HT1080 (cell line): ENCODE measurements around the gene SLC25A21. TPM values are rescaled to one million over a fixed set of nuclear protein-coding genes. Genes with fewer than 3 reads are reported as not detected.
"Not testable (repeated sequence)": the region's sequence is repeated elsewhere in the genome, so short reads cannot be mapped to it uniquely, and the experiment has no call there.

Source experiments
- DNase-seq: peaks from one replicate; pipeline ENCODE4 v3.0.0-alpha.2; 2015; ENCODE audit warnings: low read depth
- total RNA-seq: library from RNA; depleted of rRNA; stranded (reverse); fragments of >200 nt; shearing (Covaris generic); gene quantifications from 2 replicates; pipeline ENCODE4 v1.2.3, GENCODE V29; 2014

Gene SLC25A21
- total RNA-seq, 1 experiment from 2014 or later = 0.37 TPM

DNA sequence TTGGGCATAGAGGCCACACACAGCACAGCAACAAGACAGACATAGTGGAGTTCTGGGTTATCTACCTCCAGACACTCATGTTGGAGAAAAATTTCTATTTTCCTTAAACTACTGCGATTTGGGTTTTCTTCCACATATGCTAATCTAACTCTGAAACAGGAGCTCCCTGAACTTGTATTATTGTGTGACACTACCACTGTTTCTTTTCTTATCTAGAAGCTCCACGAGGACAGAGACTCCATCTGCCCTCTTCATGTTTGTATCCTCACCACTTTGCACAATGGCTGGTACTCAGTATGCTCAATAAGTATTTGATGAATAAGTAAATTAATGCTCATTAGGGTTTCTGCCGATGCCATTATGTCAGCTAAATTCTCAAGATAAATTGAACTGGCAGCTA lies 292.1 kb downstream of the SLC25A21 start:
- DNase-seq = no peak

DNA sequence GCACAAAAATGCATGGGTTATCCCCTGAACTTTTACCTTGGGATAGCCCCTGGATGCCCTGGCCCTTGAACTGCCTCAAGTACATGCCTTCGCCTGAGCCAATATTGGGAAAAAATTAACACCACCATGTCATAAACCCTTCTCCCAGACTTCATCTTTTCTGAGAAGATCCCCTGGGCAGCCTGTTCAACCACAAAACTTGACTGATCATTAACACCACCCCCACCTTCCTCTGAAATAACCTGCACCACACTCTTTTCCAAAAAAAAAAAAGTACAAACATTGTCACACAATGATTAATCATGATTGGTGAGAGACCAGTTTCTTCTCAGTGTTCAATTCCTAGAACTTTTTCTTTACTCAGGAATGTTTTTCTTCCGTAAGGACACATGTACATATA lies 292.8 kb downstream of the SLC25A21 start:
- DNase-seq = no peak

DNA sequence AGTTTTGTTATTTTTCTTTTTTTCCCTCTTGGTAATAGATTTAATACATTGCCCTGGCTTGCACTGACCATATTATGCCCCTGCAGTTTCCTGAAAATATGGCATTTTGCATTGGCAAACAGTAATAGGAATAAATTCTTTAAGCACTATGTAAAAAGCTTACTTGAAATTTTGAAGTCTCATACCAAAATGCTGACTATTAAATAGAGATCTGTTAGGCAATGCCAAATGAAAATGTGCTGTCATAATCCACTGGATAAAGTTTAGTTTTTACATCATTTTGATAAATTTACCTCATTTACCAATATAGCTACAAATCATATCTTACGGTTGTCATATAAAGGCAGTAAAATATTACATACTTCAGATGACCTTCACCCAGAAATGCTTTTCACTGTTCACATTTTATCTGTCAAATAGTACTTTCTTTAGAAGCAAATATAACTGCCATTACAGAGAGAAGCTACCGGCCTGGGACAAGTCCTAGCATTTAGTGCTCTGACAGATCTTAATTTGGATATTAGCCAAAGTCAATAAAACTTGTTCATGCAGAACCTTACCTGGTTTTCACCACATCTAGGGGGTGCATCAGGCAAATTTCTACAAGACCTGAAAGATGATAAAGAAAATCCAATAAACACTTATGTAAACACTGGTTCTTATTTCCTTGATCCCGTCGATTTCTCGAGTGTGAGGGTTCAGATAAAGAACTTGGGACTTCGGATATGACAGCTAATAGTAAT lies 297.8 kb downstream of the SLC25A21 start:
- no peak for DNase-seq

DNA sequence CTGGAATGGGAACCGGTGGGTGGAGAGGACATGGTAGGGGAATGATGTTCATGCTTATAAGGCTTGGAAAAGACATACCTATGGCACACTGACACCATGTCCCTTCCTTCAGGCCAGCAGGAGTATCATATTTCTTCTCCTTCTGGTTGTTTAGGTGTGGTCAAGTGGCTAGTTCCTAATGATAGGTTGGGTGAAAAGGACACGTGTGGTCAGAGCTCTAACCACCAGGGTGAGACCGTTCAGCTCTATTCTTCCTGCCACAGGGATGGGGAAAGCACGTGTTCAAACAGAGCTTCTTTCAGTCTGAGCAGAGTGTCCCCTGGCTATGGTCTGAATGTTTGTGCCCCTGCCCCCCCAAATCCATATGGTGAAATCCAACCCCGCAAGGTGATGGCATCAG lies 301.6 kb downstream of the SLC25A21 start:
- DNase-seq = peak; percentile 2

DNA sequence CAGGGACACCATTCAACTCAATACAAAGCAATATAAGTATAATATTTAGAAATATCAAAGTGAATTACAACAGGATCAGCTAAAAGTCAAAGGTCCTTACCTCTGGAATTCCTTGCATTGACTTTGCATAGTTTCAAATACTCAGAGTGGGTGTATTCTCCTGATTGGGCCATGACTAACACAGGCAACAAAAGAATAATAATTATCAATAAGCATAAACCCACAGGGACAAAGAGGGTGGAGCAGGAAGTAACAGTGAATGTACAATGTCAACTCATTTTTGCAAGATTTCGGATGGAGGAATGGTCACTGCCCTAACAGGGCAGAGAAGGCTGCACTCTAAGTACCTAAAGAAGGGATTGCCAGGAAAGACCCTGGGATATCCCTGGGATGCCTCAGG lies 303.3 kb downstream of the SLC25A21 start:
- no peak for DNase-seq

DNA sequence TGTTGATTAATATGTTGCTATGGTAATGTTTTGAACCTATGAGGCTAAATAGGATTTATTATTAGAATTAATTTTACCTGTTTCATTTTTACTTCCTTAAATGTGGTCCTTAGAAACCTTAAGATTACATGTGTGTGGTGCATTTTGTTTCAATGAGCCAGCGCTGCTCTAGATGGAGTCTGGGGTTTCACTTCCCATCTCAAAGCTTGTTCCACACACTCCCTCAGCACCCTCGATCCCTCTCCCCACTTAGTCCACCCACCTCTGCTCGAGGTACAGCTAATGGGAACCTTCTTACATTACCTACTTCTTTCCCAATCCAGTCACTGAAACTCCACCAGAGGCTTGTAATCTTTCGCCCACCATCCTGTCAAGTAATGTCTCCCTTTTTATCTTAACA lies 305.5 kb downstream of the SLC25A21 start:
- DNase-seq = no peak

DNA sequence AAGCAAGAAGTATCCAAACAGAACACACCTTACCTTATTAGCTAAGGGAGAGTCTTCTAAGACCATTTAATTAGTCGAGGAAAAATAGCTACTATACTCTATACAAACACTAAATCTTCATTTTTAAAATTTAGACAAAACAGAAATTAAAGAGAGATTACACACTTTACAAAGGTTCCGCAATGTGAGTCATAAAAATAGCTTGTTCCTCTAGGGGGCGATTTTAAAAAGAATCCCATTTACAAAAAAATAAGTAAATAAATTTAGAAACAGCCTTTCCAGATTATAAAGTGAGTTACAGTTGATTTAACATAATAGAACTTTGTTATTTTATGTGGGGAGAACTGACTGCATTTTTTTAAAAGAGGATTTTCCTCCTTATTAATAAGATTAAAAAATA lies 309.1 kb downstream of the SLC25A21 start:
- DNase-seq = no peak

DNA sequence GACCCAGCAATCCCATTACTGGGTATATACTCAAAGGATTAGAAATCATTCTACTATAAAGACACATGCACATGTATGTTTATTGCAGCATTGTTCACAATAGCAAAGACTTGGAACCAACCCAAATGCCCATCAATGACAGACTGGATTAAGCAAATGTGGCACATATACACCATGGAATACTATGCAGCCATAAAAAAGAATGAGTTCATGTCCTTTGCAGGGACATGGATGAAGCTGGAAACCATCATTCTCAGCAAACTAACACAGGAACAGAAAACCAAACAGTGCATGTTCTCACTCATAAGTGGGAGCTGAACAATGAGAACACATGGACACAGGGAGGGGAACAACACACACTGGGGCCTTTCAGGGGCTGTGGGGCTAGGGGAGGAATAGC lies 310.2 kb downstream of the SLC25A21 start:
- DNase-seq = not testable (repeated sequence)

DNA sequence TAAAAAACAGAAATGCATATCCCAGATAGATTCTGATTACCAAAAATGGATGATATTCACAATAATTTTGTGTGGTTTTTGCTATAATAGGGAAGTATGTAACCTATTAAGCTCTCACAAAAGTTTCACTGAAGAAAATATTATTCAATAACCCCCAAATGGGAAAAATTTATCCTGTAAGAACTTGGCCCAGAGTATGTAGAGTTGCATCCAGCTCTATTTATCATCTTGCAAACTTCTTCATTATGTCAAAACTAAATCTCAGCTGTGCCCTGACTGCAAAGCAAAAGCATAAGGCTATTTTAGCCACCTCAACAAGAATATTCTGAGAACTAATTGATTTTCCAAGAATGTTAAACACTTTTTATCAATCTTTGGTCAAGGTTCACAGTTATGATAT lies 311.6 kb downstream of the SLC25A21 start:
- no peak for DNase-seq

DNA sequence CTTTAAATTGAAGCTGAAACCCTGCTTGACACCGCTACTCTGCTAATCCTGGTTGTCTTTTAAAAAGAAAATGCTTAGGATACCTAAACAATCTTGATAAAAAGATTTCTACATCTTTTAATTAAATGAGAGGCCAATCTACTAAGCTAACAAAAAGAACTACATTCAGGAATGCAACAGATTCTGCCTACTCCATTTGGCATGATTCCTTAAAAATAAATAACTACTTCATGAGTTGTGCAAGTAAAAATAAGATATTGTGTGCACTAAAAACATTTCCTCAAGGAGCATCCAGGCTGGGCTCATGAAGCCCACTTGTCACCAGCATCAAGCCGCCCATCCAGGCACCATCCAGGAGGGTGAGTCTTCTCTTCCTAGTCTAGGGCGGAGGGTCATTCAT lies 313.3 kb downstream of the SLC25A21 start:
- no peak for DNase-seq

DNA sequence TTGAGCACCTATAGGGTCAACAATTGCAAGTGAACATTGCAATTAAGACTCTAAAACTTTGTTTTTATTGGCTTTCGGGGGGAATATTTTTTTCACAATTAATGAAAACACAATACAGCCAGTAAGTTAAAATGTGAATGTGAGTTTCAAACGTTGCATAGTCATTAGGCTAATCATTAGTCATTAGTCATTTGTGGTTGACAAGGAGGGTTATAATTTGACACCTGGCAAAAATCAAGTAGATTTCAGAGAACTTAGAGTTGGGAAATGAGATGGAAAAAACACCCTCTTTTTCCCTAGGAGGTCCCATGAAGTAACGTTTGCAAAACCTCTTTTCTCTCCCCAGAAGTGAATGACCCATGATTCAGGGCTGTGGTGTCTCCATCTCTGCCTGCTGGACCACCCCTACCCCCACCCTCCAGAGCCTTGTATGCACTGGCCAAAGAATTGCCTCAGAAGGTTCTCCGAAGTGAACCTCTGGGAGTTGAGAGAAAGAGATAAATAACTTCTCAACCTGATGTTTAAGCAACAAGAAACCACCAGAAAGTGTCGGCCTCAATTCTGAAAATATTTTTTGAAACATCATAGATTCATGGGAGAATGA lies 314.5 kb downstream of the SLC25A21 start:
- DNase-seq = no peak

DNA sequence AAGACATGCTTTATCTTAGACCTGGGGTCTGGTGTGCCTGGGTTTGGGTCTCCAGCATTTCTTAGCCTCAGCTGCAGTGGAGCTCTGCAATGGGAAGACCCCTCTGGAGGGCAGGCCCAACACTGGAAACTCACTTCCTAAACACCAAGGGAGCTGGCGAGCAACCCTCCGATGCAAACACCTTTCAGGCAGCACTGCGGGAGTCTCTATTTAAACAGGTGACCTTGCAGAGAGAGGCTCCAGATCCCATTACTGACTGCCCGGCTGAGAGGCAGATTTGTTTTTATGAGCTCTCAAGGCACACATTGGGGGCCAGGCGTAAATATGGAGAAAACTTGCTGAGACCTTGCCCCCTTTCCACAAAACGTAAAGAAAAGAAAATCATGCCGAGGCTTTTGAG lies 315.3 kb downstream of the SLC25A21 start:
- DNase-seq = no peak

DNA sequence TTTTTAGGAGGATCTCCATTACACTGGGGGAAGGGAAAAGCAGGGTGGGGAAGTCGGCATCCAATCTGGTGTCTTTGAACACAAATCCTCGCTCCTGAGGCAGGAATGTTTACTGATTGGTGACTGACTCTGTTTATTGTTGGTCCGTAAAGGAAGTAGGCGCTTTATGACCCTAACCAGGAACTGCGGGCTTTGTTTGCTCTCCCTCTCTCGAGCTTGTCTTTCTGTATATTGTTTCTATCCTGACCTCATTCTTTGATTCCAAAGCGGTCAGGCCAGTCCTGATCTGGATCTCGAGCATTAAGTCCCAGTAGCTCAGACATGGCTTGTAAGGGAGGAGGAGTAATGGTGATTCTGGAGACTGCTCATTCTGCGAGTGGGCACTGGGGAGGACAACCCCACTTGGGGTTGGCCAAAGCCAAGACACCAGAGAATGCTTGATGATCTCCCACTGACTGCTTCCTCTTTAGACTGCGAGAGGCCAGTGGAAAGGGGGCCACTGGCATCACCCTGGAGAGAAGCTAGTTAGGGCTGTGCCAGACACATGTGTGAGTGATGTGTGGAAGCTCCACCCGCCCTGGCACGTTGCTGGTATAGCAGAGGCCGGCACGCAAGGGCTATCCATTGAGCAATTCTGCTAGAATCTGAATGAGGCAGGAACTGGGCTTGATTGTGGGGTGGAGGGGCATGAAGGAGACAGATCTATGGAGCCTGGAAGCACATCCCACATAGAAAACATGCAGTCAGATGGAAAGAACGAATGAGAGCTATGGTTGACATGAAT lies 316.1 kb downstream of the SLC25A21 start:
- no peak for DNase-seq

DNA sequence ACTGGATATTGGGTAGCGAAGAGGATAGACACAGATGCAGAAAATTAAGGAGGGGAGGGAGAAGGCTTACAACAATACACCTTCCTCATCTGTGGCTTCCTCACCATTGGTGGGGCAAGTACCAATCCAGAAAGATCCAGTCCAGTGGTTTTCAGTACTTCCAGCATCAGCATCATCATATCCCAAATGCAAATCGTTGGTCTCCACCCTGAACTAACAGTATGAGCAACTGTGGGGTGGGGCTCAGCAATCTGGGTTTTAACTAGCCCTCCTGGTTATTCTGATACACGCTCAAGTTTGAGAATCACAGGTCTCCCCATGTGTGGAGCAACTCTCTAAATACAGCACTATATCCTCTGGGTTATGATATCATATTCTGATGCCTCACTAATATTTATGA lies 317.0 kb downstream of the SLC25A21 start:
- DNase-seq = no peak

DNA sequence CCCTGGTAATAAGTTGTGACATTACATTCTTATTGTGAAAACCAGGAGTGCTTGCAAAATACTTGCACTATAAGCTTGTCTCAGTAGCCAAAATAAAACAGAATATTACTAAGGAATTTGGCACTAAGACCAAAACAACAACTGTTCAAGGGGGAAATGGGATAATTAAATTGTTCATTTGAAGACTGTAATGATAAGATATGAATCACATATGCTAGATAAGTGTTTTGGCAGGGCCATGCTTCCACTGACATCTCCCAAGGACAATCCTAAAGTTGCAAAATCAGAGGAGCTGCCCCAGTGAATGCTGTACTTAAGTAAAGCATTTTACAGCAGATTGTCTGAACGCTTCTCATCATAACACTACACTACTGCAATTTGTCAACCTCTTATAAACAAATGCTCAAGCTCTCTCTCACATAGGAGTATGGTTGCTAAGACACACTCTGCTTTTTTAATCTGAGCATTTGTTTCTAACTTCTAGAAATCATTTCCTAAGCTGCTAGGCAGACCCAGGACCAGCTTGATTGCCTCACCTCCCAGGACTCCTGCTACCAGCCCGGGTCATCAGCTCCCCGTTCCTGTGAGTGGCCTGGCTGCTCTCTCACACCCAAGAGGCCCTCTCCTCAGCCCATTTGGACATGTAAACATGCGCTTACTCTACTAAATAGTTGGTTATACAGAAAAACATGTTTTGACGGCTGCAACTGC lies 319.3 kb downstream of the SLC25A21 start:
- no peak for DNase-seq

DNA sequence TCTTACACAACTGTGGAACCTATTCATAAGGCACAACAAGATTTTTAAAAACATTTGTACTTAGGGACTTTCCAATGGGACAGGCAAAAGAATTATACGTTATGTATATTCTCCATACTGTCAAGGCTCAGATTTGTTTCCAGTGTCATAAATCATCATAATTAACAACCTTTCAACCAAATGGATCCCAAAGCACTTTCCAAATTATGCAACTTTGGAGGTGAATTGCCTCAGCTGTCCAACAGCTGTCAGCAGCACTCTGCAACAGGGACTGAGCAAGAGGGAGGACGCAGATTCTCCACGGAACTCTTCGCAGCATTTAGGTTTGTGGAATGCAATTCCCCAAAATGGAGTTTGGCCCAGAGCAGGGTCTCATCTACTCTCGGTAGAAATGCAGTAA lies 324.2 kb downstream of the SLC25A21 start:
- DNase-seq = no peak

DNA sequence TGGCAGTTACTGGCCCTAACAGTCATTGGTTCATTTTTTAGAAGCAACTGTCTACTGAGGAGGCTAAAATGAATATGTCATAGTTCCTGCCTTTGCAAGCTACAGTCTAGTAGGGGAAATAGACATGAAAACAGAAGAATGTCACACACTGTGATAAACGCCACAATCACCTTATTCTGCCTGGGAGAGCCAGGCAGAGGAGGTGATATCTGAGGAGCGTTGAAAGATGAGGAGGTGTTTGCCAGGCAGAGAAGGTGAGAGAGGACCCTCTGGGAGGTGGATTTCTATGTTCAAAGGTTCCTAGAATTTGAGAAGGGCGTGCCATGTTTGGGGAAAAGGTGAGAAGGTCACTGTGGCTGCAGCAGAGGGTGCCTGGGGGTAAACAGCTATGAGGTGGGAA lies 325.0 kb downstream of the SLC25A21 start:
- DNase-seq = no peak

DNA sequence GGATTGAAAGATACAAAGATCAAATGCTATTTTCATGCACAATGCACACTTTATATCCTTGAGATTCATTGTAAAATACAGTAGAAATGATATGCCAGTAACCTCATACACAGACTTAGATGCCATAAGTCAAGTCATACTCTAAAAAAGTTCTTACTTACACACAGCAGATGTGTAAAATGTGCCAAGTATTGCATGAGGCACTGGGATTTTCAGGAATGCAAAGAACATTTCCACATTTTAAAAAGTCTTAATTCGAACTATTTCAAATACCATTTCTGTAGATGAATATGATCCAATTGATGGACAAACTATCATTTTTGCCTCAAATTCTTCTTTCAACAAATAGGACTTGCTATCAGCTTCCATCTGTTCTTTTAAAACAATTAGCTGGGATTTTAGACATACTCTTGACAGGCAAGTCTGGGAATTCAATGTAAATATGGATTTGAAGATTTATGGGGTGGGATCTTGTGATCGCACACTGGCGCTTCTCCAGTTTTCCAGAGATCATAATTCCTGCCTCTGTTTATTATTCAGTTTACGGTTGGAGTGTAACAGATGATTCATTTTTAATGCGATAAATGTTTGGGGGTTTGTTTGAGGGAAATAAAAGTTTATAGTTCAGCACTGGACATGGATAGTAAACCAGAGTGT lies 326.9 kb downstream of the SLC25A21 start:
- no peak for DNase-seq

DNA sequence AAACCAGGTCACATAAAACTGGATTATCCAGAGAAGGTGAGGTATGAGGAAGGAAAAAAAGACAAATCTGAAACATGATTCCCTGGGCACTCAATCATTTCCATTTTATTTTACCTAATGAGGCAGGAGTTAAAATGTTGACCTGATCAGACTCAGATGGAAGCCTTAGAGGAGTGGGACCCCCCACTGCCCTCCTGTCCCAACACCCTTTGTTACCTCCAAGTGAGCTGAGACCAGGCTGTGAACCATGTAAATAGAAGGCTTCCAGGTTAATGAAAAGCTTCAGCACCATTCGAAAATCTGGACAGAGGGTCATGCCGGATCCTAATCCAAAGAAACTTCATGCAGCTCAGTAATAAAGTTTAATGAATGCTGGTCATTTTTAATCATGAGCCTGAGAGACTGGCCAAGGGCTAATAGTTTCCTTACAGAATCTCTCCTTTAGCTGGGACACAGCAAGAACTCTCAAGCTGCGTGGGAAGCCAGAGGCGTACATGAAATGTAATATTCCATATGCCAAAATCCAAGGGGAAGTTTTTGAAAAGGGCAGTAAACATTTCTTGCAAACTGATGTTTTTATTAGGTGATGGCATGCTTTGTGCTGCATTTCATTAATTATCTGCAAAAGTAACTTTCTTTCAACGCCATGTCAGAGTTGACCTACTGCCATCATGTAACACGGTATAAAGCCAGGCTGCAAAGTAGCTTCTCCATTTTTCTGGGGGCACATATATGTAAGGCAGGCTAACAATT lies 327.8 kb downstream of the SLC25A21 start:
- DNase-seq = no peak

DNA sequence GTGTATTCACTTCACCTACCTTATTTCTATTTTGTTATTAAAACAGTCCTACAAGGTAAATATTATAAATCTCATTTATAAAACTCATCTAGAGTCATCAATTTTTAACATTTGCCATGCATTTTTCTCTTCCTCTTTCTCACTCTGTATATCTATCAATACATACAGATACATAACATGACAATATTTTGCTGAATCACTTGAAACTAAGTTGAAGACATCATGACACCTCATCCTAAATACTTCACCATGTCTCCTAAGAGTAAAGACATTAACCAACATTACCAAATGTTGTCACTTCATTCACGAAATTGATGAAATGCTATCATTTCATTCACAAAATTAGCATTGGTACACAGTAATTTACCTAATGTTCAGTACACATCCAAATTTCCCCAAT lies 329.0 kb downstream of the SLC25A21 start:
- DNase-seq = no peak

DNA sequence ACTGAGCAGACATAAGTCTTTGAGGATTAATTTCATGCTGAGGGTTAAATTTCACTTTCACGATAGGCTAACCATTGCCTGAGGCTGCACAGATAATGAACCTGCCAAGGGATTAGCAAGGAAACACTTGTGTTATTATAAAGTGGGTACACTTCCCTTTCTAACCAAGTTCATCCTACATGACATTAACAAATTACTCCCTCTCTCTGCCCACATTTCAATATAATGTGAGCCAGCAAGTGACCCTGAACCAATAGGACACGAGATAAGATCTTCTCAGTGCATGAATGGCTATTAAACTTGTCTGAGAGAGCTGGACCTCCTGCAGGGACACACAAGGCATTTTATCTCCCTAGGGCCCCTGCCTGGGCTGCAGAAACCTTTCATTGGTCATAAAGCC lies 337.3 kb downstream of the SLC25A21 start:
- DNase-seq = no peak
